HEK293 (cell line): ENCODE data around the gene PSAT1.

Experiments used
- CTCF ChIP-seq: fragments of 450-650 bp; formaldehyde crosslinking; IDR thresholded peaks from 2 replicates; pipeline ENCODE4 v1.5.1; 2016; ENCODE audit warnings: missing biosample characterization, missing genetic modification characterization
- MYNN ChIP-seq: fragments of 450-650 bp; formaldehyde crosslinking; IDR thresholded peaks from 2 replicates; pipeline ENCODE4 v1.5.1; 2016; ENCODE audit warnings: missing biosample characterization, missing genetic modification characterization, borderline replicate concordance
- RBAK ChIP-seq: fragments of 450-650 bp; formaldehyde crosslinking; IDR thresholded peaks from 2 replicates; pipeline ENCODE4 v1.5.1; 2016; ENCODE audit warnings: missing biosample characterization, missing genetic modification characterization
- ZBTB21 ChIP-seq: fragments of 450-650 bp; formaldehyde crosslinking; IDR thresholded peaks from 2 replicates; pipeline ENCODE4 v1.5.1; 2017; ENCODE audit warnings: missing biosample characterization, missing genetic modification characterization
- ZNF311 ChIP-seq: fragments of 450-650 bp; formaldehyde crosslinking; IDR thresholded peaks from 2 replicates; pipeline ENCODE4 v1.5.1; 2017; ENCODE audit warnings: missing biosample characterization, missing genetic modification characterization, borderline replicate concordance
- ZNF350 ChIP-seq: fragments of 450-650 bp; formaldehyde crosslinking; IDR thresholded peaks from 2 replicates; pipeline ENCODE4 v1.5.0; 2017; ENCODE audit warnings: missing biosample characterization, mild to moderate bottlenecking, missing genetic modification characterization
- ZNF354C ChIP-seq: fragments of 450-650 bp; formaldehyde crosslinking; IDR thresholded peaks from 2 replicates; pipeline ENCODE4 v1.5.1; 2016; ENCODE audit warnings: missing biosample characterization, missing genetic modification characterization, low read depth, borderline replicate concordance
- ZNF596 ChIP-seq: fragments of 450-650 bp; IDR thresholded peaks from 2 replicates; pipeline ENCODE4 v1.5.0; 2018; ENCODE audit warnings: missing biosample characterization, mild to moderate bottlenecking, missing genetic modification characterization, moderate library complexity
- ZNF704 ChIP-seq: fragments of 450-650 bp; formaldehyde crosslinking; IDR thresholded peaks from 2 replicates; pipeline ENCODE4 v1.5.1; 2016; ENCODE audit warnings: missing biosample characterization, missing genetic modification characterization

DNA sequence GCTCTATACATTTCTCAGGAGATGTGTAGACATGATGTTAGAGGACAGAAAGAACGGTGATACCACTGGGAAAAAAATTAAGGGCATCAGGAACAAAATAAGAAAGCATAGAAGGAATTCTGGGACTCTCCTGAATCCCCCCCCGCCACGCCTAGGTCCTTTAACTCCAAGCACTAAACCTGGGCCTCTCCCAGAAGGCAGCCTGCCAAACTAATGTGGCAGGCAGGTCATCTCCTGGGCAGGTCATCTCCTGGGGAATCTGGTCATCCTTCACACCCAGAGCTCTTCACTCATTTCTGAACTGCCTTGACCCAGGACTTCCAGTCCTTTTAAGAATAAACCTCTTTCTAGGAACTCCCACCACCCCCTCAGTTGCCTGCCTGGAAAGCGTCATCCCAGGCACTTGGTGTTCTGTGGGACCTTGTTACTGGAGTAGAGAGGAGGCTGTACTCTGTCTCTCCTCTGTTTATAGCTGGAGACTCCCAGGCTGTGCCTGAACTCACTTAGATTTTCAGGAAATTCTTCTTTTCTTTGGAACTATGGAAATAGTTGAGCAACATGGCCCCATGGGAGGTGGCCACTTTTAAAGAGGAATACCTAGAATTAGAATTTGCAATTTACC is 24.1 kb downstream of the PSAT1 start:
- TF ChIP-seq CTCF (tag by site-specific recombination) (no peak), ZNF704 (no peak), ZNF596 (tag by site-specific recombination) (no peak), RBAK (tag by site-specific recombination) (no peak), ZNF350 (tag by site-specific recombination) (no peak), MYNN (tag by site-specific recombination) (no peak), ZNF311 (tag by site-specific recombination) (no peak), ZBTB21 (tag by site-specific recombination) (no peak), ZNF354C (no peak)
